HG03460 (cell line): Measurements from ENCODE around the gene SVEP1.
"Not testable (repeated sequence)": the region's sequence is repeated elsewhere in the genome, so short reads cannot be mapped to it uniquely, and the experiment has no call there.

Experiments used
- ATAC-seq: cut with Tn5 transposase; IDR thresholded peaks from one replicate; pipeline ENCODE4 v1.9.1; 2021; ENCODE audit not compliant: unreplicated experiment

Gene SVEP1

DNA sequence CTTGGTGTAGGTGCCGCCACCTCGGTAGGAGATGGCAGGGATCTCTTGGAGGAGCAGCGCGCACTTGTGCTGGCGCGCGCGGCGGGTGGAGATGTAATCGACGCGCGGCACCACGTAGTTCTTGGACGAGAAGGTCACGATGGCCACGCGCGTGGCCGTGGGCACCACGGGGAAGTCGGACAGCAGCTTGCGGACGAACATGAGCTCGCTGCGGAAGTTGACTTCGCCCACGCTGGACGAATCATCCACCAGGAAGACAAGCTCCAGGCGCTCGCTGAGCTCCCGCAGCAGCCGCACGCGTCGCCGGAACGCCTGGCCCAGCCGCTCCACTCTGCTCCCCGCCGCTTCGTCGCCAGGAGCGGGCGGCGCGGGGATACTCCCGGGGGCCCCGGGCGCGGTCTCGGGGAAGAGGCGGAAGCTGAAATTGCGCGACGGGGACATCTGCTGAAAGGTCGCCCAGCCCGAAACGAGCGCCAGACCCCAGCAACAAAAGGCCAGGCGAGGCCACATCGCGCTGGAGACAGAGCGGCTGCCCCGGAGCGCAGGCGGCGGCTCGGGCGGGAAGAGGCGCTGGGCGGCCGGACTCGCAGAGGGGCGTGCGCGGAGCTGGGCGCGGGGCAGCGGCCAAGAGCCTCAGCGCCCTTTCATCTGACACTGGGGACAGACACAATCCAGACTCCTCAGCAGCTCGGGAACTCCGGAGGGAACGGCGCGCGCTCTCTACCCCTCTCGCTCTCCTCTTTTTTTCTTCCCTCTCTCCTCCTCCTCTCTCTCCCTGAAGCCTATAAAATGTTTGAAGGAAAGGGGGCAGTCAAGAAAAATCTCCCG lies at the start of gene SVEP1:
TSS of gene SVEP1 (minus strand) at position 708 of the 828 bp plus-strand sequence. CDS start at position 510, 198 bp downstream.
- no peak for ATAC-seq

DNA sequence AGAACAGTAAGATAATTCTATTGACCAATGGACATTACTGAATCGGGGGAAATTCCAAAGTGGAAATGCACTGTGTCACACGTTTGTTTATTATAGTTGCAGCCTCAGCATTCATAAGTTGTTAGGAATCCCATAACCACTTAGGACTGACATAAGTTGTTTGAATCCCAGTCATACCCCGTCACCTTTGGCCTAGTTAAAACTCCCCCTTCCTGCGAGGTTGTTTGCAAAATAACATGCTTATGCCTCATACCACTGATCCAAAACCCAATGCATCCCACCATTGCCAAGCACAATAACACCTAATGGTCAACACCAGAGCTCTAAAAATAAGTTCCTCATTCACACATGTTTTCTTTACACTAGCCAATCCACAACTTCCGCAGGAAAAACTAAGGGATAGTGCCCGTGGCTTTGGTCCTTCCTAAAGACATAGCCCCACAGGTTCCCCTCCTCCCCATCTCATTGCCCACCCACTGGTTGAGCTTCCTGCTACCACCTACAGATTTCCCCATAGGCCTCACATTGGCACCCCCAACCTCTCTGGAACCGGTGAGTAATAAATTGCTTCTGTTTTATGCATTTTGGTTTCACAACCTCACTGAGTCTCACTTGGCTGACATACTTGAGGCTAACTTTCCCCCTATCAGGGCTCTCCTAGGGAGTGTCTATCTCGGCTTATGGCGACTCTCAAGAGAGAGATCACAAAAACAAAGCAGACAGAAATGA lies 46.7 kb upstream of the SVEP1 start:
- peak; percentile 98 for ATAC-seq

DNA sequence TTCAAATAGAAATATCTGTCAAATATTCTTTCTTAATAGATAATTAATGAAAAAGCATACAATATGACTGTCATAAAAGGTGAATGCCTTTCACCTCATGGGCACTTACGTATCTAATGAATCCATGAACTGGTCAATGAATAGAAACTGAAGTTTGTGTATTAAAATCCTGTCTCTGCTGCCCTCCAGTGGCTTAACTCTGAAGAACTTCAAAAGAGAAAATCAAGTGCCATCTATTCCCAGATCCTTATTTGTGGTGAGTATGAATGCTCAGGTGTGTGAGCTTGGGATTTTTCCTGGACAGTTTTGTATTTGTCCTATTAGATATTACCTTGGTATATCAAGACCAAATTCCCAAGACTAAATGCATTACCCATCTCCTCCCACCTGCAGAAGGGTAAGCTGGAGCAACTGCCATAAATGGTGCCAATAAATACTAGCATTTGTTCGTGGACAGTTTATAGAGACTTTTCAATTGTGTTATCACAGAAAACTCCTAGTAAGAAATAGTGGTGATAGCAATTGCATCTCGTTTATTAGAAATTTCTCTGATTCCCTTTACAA lies 44.0 kb upstream of the SVEP1 start:
- ATAC-seq = no peak

- no peak for ATAC-seq
These were observed 42.8 kb upstream of the SVEP1 start for GRCh38 chr9:110622368-110622767.

DNA sequence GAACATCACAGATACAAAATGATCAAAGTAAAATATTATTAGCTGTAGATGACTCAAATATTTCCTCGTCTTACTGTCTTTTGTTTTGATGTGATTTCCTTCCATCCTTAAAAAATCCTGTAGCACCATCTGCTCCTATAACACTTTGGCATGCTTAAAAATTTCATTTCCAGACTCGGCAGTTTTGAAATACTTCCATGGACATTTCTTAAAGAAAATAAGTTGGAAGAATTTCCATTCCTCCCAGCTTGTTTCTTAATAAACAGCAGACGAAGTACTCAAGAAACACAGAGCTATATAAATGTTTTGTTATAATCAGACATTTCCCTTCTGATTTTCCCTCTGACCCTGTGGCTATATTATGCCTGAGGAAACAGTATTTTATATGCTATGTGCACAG lies 41.2 kb upstream of the SVEP1 start:
- ATAC-seq = no peak

DNA sequence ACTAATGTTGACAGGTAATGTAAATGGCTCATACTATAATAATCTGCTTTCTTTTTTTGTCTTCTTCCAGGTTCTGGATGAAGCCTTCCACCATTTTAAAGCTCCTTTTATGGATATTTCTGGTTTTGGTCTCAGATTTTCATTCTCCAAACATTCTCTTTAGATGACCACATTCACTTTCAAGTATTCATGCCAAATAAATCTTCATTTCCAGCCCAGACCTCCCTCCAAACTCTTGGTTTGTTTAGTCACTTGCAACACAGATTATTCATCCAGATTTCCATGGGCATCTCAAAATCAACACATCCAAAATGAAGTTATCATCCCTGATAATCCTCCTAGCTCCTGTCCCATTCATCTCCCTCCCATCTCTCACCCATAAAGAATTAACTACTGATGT lies 40.3 kb upstream of the SVEP1 start:
- no peak for ATAC-seq

GRCh38 chr9:110615498-110615897 lies 36.0 kb upstream of the SVEP1 start:
- ATAC-seq = no peak

- not testable (repeated sequence) for ATAC-seq
These were observed 35.0 kb upstream of the SVEP1 start for GRCh38 chr9:110614576-110614975.

DNA sequence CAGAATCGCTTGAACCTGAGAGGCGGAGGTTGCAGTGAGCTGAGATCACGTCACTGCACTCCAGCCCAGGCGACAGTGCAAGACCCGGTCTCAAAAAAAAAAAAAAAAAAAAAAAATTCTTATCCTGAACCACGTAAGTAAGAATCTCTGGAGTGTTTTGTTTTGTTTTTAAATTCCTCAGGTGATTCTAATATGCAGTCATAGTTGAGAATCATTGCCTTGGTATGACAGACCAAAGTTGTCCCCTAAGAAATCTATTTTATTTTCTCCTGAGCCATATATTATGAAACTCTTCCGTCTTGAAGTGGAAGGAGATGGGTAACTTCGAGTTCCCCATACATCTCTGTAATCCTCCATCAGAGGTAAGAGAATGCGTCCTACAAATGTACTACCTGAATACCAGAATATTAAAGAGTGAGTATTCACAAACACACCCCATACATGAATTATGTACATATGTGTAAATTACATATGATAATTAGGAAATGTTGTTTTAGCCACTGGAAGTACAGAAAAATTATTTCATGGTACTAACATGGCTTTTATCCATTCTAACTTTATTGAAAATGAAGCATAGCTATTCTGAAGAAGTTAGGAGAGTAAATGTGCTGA lies 26.7 kb upstream of the SVEP1 start:
- no peak for ATAC-seq

- no peak for ATAC-seq
These were observed 26.0 kb upstream of the SVEP1 start for GRCh38 chr9:110605565-110605964.

DNA sequence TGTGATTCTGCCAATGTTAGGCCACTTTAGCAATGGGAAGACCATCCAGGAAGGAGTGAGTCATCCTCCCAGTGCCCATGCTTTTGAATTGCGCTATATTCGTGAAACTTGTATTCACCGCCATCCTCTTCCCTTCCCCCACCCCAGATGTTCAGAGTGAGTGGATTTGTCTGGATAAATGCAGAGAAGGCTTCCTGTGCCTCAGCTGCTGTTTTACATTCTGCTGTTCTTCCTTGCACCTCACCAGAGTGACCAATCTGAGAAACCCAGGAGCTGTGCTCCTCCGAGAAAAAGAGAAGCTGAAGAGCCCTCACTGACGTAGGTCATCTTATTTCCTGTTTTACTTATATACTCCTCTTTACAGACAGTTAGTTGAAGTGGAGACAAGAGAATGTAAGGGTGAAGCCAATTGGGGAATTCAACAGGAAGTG lies 24.6 kb upstream of the SVEP1 start:
- no peak for ATAC-seq

GRCh38 chr9:110602281-110602680 lies 22.7 kb upstream of the SVEP1 start:
- ATAC-seq = no peak

DNA sequence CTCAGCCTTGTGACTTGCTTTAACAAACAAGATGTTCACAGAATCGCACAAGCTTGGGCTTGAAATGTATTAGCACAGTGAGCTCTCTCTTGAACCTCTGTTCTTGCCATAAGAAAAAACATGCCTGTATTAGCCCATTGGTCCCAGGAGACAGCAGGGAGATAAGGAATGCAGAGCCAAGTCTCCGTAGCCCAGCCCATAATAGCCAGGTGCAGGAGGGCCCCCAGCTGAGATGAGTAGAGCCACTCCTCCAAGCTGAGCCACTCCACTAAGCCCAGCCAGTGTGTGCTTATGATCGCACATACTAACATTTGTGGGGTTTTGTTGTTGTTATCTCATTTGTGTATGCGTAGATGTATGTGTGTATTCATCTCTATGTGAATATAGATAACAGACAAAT lies 21.6 kb upstream of the SVEP1 start:
- no peak for ATAC-seq

- no peak for ATAC-seq
These were observed 19.9 kb upstream of the SVEP1 start for GRCh38 chr9:110599468-110599867.

DNA sequence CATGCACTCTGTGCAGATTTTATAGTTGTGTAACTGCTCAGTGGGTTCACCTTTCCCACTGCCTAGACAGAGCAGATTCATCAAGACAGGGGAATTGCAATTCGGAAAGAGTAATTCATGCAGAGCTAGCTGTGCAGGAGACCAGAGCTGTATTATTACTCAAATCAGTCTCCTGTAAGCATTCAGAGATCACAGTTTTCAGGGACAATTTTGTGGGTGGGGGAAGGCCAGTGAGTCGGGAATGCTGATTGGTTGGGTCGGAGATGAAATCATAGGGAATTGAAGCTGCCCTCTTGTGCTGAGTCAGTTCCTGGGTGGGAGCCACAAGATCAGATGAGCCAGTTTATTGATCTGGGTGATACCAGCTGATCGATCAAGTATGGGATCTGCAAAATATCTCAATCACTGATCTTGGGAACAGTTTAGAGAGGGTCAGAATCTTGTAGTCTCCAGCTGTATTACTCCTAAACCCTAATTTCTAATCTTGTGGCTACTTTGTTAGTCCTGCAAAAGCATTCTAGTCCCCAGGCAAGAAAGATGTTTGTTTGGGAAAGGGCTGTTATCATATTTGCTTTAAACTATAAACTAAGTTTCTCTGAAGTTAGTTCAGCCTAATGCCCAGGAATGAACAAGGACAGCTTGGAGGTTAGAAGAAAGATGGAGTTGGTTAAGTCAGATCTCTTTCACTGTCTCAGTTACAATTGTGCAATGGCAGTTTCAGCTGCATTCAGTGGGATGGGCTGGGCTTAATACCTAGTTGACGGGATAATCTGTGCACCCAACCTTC lies 12.7 kb upstream of the SVEP1 start:
- no peak for ATAC-seq

DNA sequence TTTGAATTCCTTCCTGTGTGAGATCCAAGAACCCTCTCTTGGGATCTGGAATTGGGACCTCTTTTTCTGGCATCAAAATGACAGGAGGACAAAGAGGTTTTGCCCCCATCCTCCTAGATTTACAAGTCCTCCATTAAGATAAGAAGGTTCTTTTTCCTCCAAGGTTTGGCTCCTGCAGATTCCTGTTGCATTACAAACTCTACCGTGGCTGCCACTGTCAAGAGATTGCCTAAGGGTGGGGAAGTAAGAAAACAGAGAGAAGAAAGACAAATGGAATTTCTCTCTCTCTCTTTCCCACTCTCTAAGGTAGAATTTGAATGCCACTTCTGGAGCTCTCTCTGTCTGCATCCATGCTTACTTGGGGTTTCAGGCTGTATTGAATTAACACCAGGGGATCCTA lies 12.0 kb upstream of the SVEP1 start:
- no peak for ATAC-seq

- no peak for ATAC-seq
These were observed 11.3 kb upstream of the SVEP1 start for GRCh38 chr9:110590816-110591215.

- ATAC-seq = no peak
These were observed 8.8 kb upstream of the SVEP1 start for GRCh38 chr9:110588296-110588695.

DNA sequence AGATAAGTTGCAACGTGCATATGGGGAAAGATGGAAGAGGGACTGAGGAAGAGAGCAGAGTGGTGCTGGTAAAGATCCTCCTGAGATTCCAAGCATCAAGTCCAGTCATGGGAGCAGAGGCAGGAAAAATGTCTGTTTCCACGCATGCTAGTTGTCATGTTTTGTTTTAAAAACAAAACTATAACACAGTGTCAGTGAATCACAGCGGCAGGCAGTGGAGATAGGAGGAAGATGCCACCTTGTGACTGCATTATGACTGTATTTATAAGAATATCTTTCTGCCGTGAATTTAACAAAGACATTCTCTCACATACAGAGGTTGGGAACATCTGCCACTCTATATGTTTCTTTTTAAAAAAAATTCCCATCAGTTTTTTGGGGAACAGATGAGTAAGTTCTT lies 3.7 kb upstream of the SVEP1 start:
- ATAC-seq = no peak

- no peak for ATAC-seq
These were observed 2.6 kb upstream of the SVEP1 start for GRCh38 chr9:110582156-110582555.

DNA sequence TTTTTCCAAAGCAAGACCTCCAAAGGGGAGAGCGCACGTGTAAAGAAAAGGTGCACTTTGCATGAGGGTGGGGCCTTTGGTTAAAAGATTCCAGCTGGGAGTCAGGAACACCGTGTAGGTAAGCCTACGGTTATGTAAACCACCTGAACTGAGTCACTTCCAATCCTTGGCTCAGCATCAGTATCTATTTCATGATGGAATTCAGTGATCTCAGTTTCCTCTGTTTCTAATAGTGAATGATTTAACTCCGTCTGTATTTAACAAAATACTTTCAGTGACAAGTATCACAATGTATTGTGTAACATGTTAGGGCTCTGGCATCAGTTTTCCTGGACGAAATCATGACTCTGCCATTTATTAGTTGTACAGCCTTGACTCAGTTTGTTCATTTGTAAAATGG lies 1.3 kb upstream of the SVEP1 start:
- no peak for ATAC-seq
